ENCODE data around the gene SULT1B1.

SULT1B1 gene

GRCh38 chr4:69731847-69732246, 28.6 kb downstream of the SULT1B1 start:
- Histone ChIP-seq H3K27ac (no peak overlapping the region), H3K36me3 (replicated peaks) (no peaks in the 10 kb centered on the region), H3K27me3 (replicated peaks) (no peaks in the 10 kb centered on the region), H3K4me3 (ENCODE audit: low read depth, low read length) (no peak overlapping the region)
- in situ Hi-C loops (cut with HindIII; ENCODE audit: low pct_ligation_motif_present, low sequenced_read_pairs): no loop called here
- DNase-seq: no peak
- TF ChIP-seq, protein P1, sequence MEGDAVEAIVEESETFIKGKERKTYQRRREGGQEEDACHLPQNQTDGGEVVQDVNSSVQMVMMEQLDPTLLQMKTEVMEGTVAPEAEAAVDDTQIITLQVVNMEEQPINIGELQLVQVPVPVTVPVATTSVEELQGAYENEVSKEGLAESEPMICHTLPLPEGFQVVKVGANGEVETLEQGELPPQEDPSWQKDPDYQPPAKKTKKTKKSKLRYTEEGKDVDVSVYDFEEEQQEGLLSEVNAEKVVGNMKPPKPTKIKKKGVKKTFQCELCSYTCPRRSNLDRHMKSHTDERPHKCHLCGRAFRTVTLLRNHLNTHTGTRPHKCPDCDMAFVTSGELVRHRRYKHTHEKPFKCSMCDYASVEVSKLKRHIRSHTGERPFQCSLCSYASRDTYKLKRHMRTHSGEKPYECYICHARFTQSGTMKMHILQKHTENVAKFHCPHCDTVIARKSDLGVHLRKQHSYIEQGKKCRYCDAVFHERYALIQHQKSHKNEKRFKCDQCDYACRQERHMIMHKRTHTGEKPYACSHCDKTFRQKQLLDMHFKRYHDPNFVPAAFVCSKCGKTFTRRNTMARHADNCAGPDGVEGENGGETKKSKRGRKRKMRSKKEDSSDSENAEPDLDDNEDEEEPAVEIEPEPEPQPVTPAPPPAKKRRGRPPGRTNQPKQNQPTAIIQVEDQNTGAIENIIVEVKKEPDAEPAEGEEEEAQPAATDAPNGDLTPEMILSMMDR (IDR thresholded peaks at IDR 0.05; ENCODE audit: low read depth, low read length, missing control alignments): no peak

- peak; percentile 37 for DNase-seq
- in situ Hi-C loops (cut with HindIII; ENCODE audit: low pct_ligation_motif_present, low sequenced_read_pairs): no loop called here
- Histone ChIP-seq H3K27ac (no peak overlapping the region), H3K36me3 (replicated peaks) (no peaks in the 10 kb centered on the region), H3K4me3 (ENCODE audit: low read depth, low read length) (no peak overlapping the region), H3K27me3 (replicated peaks) (no peaks in the 10 kb centered on the region)
- TF ChIP-seq, protein P1 (IDR thresholded peaks at IDR 0.05; ENCODE audit: low read depth, low read length, missing control alignments): no peak
Measured at GRCh38 chr4:69731241-69731640, 29.2 kb downstream of the SULT1B1 start.

GRCh38 chr4:69730002-69730401, 30.4 kb downstream of the SULT1B1 start:
- no peaks in the 10 kb centered on the region for H3K27me3 ChIP-seq (replicated peaks)
- no peak for DNase-seq
- H3K4me3 ChIP-seq (ENCODE audit: low read depth, low read length): no peak overlapping the region
- H3K36me3 ChIP-seq (replicated peaks): no peaks in the 10 kb centered on the region
- H3K27ac ChIP-seq: no peak overlapping the region
- TF ChIP-seq, protein P1 (IDR thresholded peaks at IDR 0.05; ENCODE audit: low read depth, low read length, missing control alignments): no peak
- in situ Hi-C loops (cut with HindIII; ENCODE audit: low pct_ligation_motif_present, low sequenced_read_pairs): no loop called here

- DNase-seq: no peak
- Histone ChIP-seq H3K36me3 (replicated peaks) (no peaks in the 10 kb centered on the region), H3K4me3 (ENCODE audit: low read depth, low read length) (no peak overlapping the region), H3K27ac (peak overlapping the region; percentile 77), H3K27me3 (replicated peaks) (no peaks in the 10 kb centered on the region)
- TF ChIP-seq, protein P1 (IDR thresholded peaks at IDR 0.05; ENCODE audit: low read depth, low read length, missing control alignments): no peak
- in situ Hi-C loops (cut with HindIII; ENCODE audit: low pct_ligation_motif_present, low sequenced_read_pairs): no loop called here
Measured at GRCh38 chr4:69727926-69728325, 32.5 kb downstream of the SULT1B1 start.

GRCh38 chr4:69727426-69727825, 33.0 kb downstream of the SULT1B1 start:
- Histone ChIP-seq H3K36me3 (replicated peaks) (no peaks in the 10 kb centered on the region), H3K27ac (peak overlapping the region; percentile 77), H3K4me3 (ENCODE audit: low read depth, low read length) (no peak overlapping the region), H3K27me3 (replicated peaks) (no peaks in the 10 kb centered on the region)
- no peak for DNase-seq
- in situ Hi-C loops (cut with HindIII; ENCODE audit: low pct_ligation_motif_present, low sequenced_read_pairs): no loop called here
- TF ChIP-seq, protein P1 (IDR thresholded peaks at IDR 0.05; ENCODE audit: low read depth, low read length, missing control alignments): no peak

DNA sequence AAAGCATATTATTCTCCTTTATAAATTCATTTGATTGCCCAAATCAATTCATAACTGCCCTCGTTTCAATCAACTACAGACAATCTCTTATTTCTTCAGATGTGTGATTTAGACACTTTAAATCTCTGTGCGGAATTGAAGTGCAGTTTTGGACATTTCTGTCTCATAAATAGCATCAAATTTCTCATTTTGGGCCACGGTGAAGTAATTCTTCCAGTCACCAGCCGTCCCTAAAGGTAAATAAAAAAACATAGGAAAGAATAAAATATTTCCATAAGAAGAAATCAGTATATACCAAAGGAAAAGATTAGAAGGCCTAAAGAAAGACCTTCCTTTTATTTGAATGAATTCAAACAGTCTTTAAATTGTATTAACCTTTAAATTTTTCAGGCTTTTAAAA, 33.4 kb downstream of the SULT1B1 start:
- TF ChIP-seq, protein P1 (IDR thresholded peaks at IDR 0.05; ENCODE audit: low read depth, low read length, missing control alignments): no peak
- Histone ChIP-seq H3K4me3 (ENCODE audit: low read depth, low read length) (no peak overlapping the region), H3K36me3 (replicated peaks) (no peaks in the 10 kb centered on the region), H3K27ac (peak overlapping the region; percentile 77), H3K27me3 (replicated peaks) (no peaks in the 10 kb centered on the region)
- in situ Hi-C loops (cut with HindIII; ENCODE audit: low pct_ligation_motif_present, low sequenced_read_pairs): no loop called here
- DNase-seq: no peak
